ELR (cell line): Measurements from ENCODE around the gene DCAF4.

ENCODE experiments used
- DNase-seq: peaks from one replicate; pipeline ENCODE4 v3.0.0-alpha.2; 2015; ENCODE audit warnings: low read depth

Gene DCAF4

GRCh38 chr14:72894623-72895378 lies 31.5 kb upstream of the DCAF4 start:
- peak; percentile 55 for DNase-seq

GRCh38 chr14:72898448-72898847 lies 27.8 kb upstream of the DCAF4 start:
- DNase-seq, result no peak

GRCh38 chr14:72901361-72901760 lies 24.9 kb upstream of the DCAF4 start:
- no peak for DNase-seq

- DNase-seq, result peak; percentile 62
Measured at GRCh38 chr14:72902801-72903530, 23.3 kb upstream of the DCAF4 start.

- peak; percentile 28 for DNase-seq
Measured at GRCh38 chr14:72903716-72904115, 22.5 kb upstream of the DCAF4 start.

GRCh38 chr14:72904218-72904617 lies 22.0 kb upstream of the DCAF4 start:
- DNase-seq, result no peak

GRCh38 chr14:72904840-72905561 lies 21.3 kb upstream of the DCAF4 start:
- DNase-seq, result peak; percentile 82

- DNase-seq, result peak; percentile 85
Measured at GRCh38 chr14:72906316-72906715, 19.9 kb upstream of the DCAF4 start.

- DNase-seq, result peak; percentile 49
Measured at GRCh38 chr14:72906879-72907278, 19.4 kb upstream of the DCAF4 start.

GRCh38 chr14:72907886-72908285 lies 18.4 kb upstream of the DCAF4 start:
- DNase-seq, result peak; percentile 88

GRCh38 chr14:72909163-72909562 lies 17.1 kb upstream of the DCAF4 start:
- no peak for DNase-seq

GRCh38 chr14:72913809-72914208 lies 12.5 kb upstream of the DCAF4 start:
- no peak for DNase-seq

GRCh38 chr14:72916174-72916573 lies 10.1 kb upstream of the DCAF4 start:
- DNase-seq, result no peak

- DNase-seq, result no peak
Measured at GRCh38 chr14:72917094-72917802, 9.0 kb upstream of the DCAF4 start.

- no peak for DNase-seq
Measured at GRCh38 chr14:72920008-72920407, 6.3 kb upstream of the DCAF4 start.

GRCh38 chr14:72921396-72921795 lies 4.9 kb upstream of the DCAF4 start:
- DNase-seq, result peak; percentile 39

GRCh38 chr14:72924337-72924736 lies 1.9 kb upstream of the DCAF4 start:
- DNase-seq, result no peak

- DNase-seq, result no peak
Measured at GRCh38 chr14:72925171-72925759, 999 bp upstream of the DCAF4 start.

GRCh38 chr14:72925815-72926291 lies 411 bp upstream of the DCAF4 start:
- DNase-seq, result no peak

GRCh38 chr14:72928872-72929271 lies 2.6 kb downstream of the DCAF4 start:
- DNase-seq, result no peak

GRCh38 chr14:72929316-72930080 lies 3.2 kb downstream of the DCAF4 start:
- no peak for DNase-seq
